Measurements from ENCODE around the gene OR51B5. TPM values are rescaled to one million over a fixed set of nuclear protein-coding genes. Genes with fewer than 3 reads are reported as not detected.

OR51B5 gene
- total and polyA plus RNA-seq, 2 of the 4 experiments (the other 2 are of a cell fraction): 0.09 to 0.54 TPM

DNA sequence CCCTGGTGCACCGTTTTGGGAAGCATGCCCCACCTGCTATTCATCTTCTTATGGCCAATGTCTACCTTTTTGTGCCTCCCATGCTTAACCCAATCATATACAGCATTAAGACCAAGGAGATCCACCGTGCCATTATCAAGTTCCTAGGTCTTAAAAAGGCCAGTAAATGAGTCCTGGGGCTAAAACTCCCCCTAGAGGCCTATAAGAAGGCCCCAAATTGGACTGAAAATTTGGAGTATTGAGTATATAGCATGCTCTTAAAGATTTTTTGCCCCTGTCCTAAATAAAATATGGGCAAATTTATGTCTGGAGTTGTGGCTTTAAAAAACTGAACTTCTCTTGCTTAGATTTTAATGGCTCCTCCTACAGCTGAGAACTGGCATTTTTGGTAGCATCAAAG lies 46.9 kb upstream of the OR51B5 start:
- Histone ChIP-seq H3K56ac (ENCODE audit: extremely low read depth, insufficient read depth, low read length) (no peak overlapping the region), H3K23ac (ENCODE audit: low read depth, low read length) (no peak overlapping the region), H4K91ac (ENCODE audit: insufficient read depth, low read depth, low read length) (no peak overlapping the region), H4K5ac (ENCODE audit: low read depth, low read length) (no peak overlapping the region), H2BK120ac (ENCODE audit: low read depth, low read length) (no peak overlapping the region), H4K20me1 (ENCODE audit: insufficient read depth, low read length) (no peaks in the 10 kb centered on the region), H3K4me1 (ENCODE audit: control insufficient read depth, insufficient read depth, low read length) (no peaks in the 10 kb centered on the region), H3K27me3 (ENCODE audit: control insufficient read depth, insufficient read depth, low read length) (no peaks in the 10 kb centered on the region), H2BK15ac (ENCODE audit: low read depth, low read length) (no peak overlapping the region), H2AK5ac (ENCODE audit: low read depth, low read length) (no peak overlapping the region), H3K4me2 (ENCODE audit: low read depth, low read length) (no peak overlapping the region), H3K9me1 (ENCODE audit: insufficient read depth, low read length) (no peaks in the 10 kb centered on the region), H2AK9ac (replicated peaks; ENCODE audit: low read depth, low read length, poor library complexity) (no peak overlapping the region), H3K36me3 (ENCODE audit: control insufficient read depth, insufficient read depth, low read length) (no peaks in the 10 kb centered on the region), H2BK5ac (ENCODE audit: low read depth, low read length, poor library complexity, severe bottlenecking) (no peak overlapping the region), H3K14ac (replicated peaks; ENCODE audit: low read depth, low read length) (no peak overlapping the region), H3K4me3 (ENCODE audit: insufficient read depth, low read depth, low read length) (no peak overlapping the region), H3K79me1 (ENCODE audit: low read depth in 1 of 2, low read length in 2 of 2) (no peaks in the 10 kb centered on the region), H3K9ac (ENCODE audit: low read depth, low read length) (no peak overlapping the region), H4K8ac (ENCODE audit: low read depth in 2 of 2, low read length in 2 of 2) (no peak overlapping the region), H2AFZ (replicated peaks; ENCODE audit: low read length, poor library complexity) (no peak overlapping the region), H2BK20ac (ENCODE audit: low read depth, low read length) (no peak overlapping the region), H3K18ac (ENCODE audit: low read depth, low read length) (no peak overlapping the region), H3K9me3 (ENCODE audit: control insufficient read depth, insufficient read depth, low read length) (no peaks in the 10 kb centered on the region), H3K4ac (ENCODE audit: low read depth, low read length) (no peak overlapping the region), H3K27ac (ENCODE audit: insufficient read depth, low read length) (no peak overlapping the region)
- in situ Hi-C loops (cut with MboI; ENCODE audit: low sequenced_read_pairs): no loop called here
- no TSS peak for BruUV-seq (replicated peaks)
- ChIA-PET POLR2A (ENCODE audit: unreplicated experiment) (no interaction called here), CTCF (interaction anchor here (0.6 kb wide), 1 partner anchor 225 kb away, joined by 3 read pairs; no protein-coding TSS in a partner anchor)
- intact Hi-C loops (cut with micrococcal nuclease): no loop called here
- TF ChIP-seq, protein P1, sequence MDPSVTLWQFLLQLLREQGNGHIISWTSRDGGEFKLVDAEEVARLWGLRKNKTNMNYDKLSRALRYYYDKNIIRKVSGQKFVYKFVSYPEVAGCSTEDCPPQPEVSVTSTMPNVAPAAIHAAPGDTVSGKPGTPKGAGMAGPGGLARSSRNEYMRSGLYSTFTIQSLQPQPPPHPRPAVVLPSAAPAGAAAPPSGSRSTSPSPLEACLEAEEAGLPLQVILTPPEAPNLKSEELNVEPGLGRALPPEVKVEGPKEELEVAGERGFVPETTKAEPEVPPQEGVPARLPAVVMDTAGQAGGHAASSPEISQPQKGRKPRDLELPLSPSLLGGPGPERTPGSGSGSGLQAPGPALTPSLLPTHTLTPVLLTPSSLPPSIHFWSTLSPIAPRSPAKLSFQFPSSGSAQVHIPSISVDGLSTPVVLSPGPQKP (IDR thresholded peaks at IDR 0.05; ENCODE audit: borderline replicate concordance, low read depth, low read length): no peak
- TF ChIP-seq, protein P2, sequence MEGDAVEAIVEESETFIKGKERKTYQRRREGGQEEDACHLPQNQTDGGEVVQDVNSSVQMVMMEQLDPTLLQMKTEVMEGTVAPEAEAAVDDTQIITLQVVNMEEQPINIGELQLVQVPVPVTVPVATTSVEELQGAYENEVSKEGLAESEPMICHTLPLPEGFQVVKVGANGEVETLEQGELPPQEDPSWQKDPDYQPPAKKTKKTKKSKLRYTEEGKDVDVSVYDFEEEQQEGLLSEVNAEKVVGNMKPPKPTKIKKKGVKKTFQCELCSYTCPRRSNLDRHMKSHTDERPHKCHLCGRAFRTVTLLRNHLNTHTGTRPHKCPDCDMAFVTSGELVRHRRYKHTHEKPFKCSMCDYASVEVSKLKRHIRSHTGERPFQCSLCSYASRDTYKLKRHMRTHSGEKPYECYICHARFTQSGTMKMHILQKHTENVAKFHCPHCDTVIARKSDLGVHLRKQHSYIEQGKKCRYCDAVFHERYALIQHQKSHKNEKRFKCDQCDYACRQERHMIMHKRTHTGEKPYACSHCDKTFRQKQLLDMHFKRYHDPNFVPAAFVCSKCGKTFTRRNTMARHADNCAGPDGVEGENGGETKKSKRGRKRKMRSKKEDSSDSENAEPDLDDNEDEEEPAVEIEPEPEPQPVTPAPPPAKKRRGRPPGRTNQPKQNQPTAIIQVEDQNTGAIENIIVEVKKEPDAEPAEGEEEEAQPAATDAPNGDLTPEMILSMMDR (conservative IDR thresholded peaks at IDR 0.05; ENCODE audit: low read depth, low read length): no peak
- no peak for TF ChIP-seq MAZ (IDR thresholded peaks at IDR 0.05; ENCODE audit: borderline replicate concordance, low read depth, low read length)
- WGBS, 2 experiments (ENCODE audit: extremely low coverage in 2 of 2, insufficient read length in 1 of 2): no CpG with 5 or more reads among the region's 2 CpGs
- dilution Hi-C loops (cut with HindIII; ENCODE audit: low sequenced_read_pairs, unreplicated experiment): no loop called here
- DNase-seq (no peak), ATAC-seq (ENCODE audit: low read depth) (no peak)
